HG03378 (cell line): ENCODE data around the gene XRCC4.

Source experiments
- ATAC-seq: cut with Tn5 transposase; IDR thresholded peaks from one replicate; pipeline ENCODE4 v1.9.1; 2021; ENCODE audit warnings: mild to moderate bottlenecking, moderate library complexity; ENCODE audit not compliant: unreplicated experiment

The XRCC4 gene

GRCh38 chr5:83069096-83069799 is 8.1 kb upstream of the XRCC4 start:
- no peak for ATAC-seq

- ATAC-seq: no peak
Observed at GRCh38 chr5:83071286-83072051, 5.9 kb upstream of the XRCC4 start.

- no peak for ATAC-seq
Observed at GRCh38 chr5:83072966-83073365, 4.4 kb upstream of the XRCC4 start.

GRCh38 chr5:83077662-83078261 is 415 bp downstream of the XRCC4 start:
- peak; percentile 2 for ATAC-seq

- ATAC-seq: no peak
Observed at GRCh38 chr5:83082750-83083149, 5.4 kb downstream of the XRCC4 start.

GRCh38 chr5:83084336-83084735 is 7.0 kb downstream of the XRCC4 start:
- ATAC-seq: no peak

GRCh38 chr5:83085106-83085505 is 7.8 kb downstream of the XRCC4 start:
- no peak for ATAC-seq

- no peak for ATAC-seq
Observed at GRCh38 chr5:83090169-83090568, 12.8 kb downstream of the XRCC4 start.

- ATAC-seq: no peak
Observed at GRCh38 chr5:83092619-83093018, 15.3 kb downstream of the XRCC4 start.

- no peak for ATAC-seq
Observed at GRCh38 chr5:83093692-83094091, 16.3 kb downstream of the XRCC4 start.

GRCh38 chr5:83095163-83095956 is 18.0 kb downstream of the XRCC4 start:
- ATAC-seq: no peak

GRCh38 chr5:83095957-83096539 is 18.7 kb downstream of the XRCC4 start:
- no peak for ATAC-seq

GRCh38 chr5:83096660-83097339 is 19.5 kb downstream of the XRCC4 start:
- ATAC-seq: no peak

GRCh38 chr5:83097689-83098231 is 20.4 kb downstream of the XRCC4 start:
- no peak for ATAC-seq

GRCh38 chr5:83099001-83099400 is 21.7 kb downstream of the XRCC4 start:
- no peak for ATAC-seq

- ATAC-seq: no peak
Observed at GRCh38 chr5:83099445-83099844, 22.1 kb downstream of the XRCC4 start.

GRCh38 chr5:83101514-83101913 is 24.2 kb downstream of the XRCC4 start:
- ATAC-seq: no peak

- ATAC-seq: no peak
Observed at GRCh38 chr5:83102364-83102980, 25.1 kb downstream of the XRCC4 start.

GRCh38 chr5:83104021-83104420 is 26.7 kb downstream of the XRCC4 start:
- ATAC-seq: no peak
